ENCODE results near the gene DNAJC5.
"Not testable (repeated sequence)": the region's sequence is repeated elsewhere in the genome, so short reads cannot be mapped to it uniquely, and the experiment has no call there.

Gene DNAJC5

GRCh38 chr20:63969838-63970713 is 75.2 kb downstream of the DNAJC5 start, which contains the start of gene ZNF512B:
Gene ZNF512B (minus strand): TSS chr20:63969930. CDS start chr20:63967950, 1,980 bp downstream.
- peak within 1 kb of the TSS; percentile 88 for H3K4me3 ChIP-seq
- no peaks in the 10 kb centered on the region for H4K20me1 ChIP-seq
- H3K36me3 ChIP-seq: peaks cover 36% of the 10 kb centered on the region
- no peaks in the 10 kb centered on the region for H3K27me3 ChIP-seq
- H3K9me3 ChIP-seq: peaks cover 26% of the 10 kb centered on the region
- H3K4me2 ChIP-seq: peak within 1 kb of the TSS; percentile 97
- no peak for TF ChIP-seq Cebpa-rat (IDR thresholded peaks at IDR 0.05)
- peaks cover 35% of the 10 kb centered on the region for H3K4me1 ChIP-seq
- peak within 1 kb of the TSS; percentile 97 for H3K9ac ChIP-seq
- H3K27ac ChIP-seq: peak within 1 kb of the TSS; percentile 96

DNA sequence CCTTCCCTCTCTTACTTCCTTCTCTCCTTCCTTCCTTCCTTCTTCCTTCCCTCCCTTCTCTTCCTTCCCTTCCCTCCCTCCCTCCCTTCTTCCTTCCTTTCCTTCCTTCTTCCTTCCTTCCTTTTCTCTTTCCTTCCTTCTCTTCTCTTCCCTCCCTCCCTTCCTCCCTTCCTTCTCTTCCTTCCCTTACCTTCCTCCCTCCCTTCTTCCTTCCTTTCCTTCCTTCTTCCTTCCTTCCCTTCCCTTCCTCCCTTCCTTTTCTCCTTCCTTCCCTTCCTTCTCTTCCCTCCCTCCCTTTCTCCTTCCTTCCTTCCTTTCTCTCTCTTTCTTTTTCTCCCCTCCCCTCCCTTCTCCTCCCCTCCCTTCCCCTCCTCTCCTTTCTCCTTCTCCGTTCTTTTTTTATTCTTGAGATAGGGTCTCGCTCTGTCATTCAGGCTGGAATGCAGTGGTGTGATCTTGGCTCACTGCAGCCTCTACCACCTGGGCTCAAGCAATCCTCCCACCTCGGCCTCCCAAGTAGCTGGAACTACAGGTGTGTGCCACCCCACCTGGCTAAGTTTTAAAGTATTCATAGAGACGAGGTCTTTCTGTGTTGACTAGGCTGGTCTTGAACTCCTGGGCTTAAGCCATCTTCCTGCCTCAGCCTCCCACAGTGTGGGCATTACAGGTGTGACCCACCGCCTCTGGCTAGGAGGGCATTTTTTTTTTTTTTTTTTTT is 75.9 kb downstream of the DNAJC5 start:
- Histone ChIP-seq H3K4me3 (no peak overlapping the region), H3K9me3 (peaks cover 24% of the 10 kb centered on the region), H3K4me2 (peak overlapping the region; percentile 97), H3K27me3 (no peaks in the 10 kb centered on the region), H3K27ac (no peak overlapping the region), H3K4me1 (peaks cover 35% of the 10 kb centered on the region), H3K9ac (no peak overlapping the region), H4K20me1 (no peaks in the 10 kb centered on the region), H3K36me3 (peaks cover 43% of the 10 kb centered on the region)
- TF ChIP-seq Cebpa-rat (IDR thresholded peaks at IDR 0.05): no peak

DNA sequence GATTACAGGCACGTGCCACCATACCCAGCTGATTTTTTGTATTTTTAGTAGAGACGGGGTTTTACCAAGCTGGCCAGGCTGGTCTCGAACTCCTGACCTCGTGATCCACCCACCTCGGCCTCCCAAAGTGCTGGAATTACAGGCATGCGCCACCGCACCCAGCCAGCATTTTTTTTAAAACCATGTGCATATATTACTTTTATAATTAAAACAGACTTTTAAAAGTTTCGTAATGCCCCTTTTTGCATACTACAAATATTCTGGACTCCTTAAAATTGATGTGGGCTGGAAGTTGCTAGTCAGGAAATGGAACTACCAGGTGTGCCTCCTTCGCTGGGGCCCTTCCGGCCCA is 77.0 kb downstream of the DNAJC5 start:
- peaks cover 41% of the 10 kb centered on the region for H3K36me3 ChIP-seq
- H3K9me3 ChIP-seq: peaks cover 13% of the 10 kb centered on the region
- peak overlapping the region; percentile 5; the same call in 1 of the 2 replicates for H3K4me2 ChIP-seq
- not testable (repeated sequence) for H3K27ac ChIP-seq, H4K20me1 ChIP-seq, H3K9ac ChIP-seq, H3K4me3 ChIP-seq, H3K27me3 ChIP-seq
- peaks cover 35% of the 10 kb centered on the region for H3K4me1 ChIP-seq

DNA sequence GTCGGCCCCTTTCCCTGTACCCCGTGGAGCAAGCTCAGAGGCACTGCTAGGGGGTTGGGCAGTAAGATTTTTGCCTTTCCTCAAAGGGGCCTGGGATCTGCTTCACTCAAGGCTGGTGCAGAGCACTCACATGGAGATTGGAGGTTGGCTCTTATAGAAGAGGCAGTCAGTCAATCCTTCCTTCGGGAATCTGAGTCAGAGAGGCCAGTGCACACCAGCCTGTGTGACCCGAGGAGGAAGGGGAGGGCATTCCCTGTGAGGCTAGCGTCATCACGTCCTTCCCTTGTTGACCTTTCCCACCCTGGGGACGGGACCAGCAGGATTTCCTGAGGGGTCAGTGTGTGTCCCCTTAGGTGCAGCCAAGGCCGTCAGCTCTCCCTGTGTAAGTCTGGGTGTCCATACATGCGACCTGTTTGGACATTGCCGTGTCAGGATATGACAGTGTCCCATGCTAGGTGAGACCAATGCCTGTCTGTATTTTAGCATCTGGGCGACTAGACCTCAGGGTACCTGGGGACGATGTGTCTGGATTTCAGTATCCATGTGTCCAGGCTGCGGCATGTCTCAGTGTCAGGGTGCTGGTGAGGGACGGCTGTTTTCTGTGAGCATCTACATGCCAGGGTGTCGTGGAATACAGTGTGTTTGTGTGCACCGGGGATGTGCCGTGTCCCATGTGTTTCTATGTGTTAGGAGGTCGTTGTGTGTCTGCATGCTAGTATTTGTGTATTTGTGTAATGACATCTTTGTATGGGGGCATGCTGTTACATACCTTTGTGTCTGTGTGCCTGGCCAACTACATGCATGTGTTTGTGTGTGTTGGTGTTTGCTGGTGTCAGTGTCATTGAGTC is 77.6 kb downstream of the DNAJC5 start:
- H3K4me3 ChIP-seq: no peak overlapping the region
- peaks cover 7% of the 10 kb centered on the region; the same call in 1 of the 2 replicates for H3K9me3 ChIP-seq
- H3K4me2 ChIP-seq: peak overlapping the region; percentile 5; the same call in 1 of the 2 replicates
- no peak for TF ChIP-seq Cebpa-rat (IDR thresholded peaks at IDR 0.05)
- H3K36me3 ChIP-seq: peaks cover 37% of the 10 kb centered on the region
- peaks cover 8% of the 10 kb centered on the region; the same call in 1 of the 2 replicates for H4K20me1 ChIP-seq
- peaks cover 41% of the 10 kb centered on the region for H3K4me1 ChIP-seq
- no peak overlapping the region for H3K27ac ChIP-seq
- no peak overlapping the region for H3K9ac ChIP-seq
- no peaks in the 10 kb centered on the region for H3K27me3 ChIP-seq

- TF ChIP-seq Cebpa-rat (IDR thresholded peaks at IDR 0.05): no peak
- peaks cover 42% of the 10 kb centered on the region for H3K4me1 ChIP-seq
Measured at GRCh38 chr20:63973160-63973479, 78.2 kb downstream of the DNAJC5 start.

GRCh38 chr20:63973636-63974401 is 78.9 kb downstream of the DNAJC5 start:
- Histone ChIP-seq H3K4me1 (peaks cover 42% of the 10 kb centered on the region), H3K27ac (no peak overlapping the region), H3K36me3 (peaks cover 28% of the 10 kb centered on the region; the same call in 1 of the 2 replicates), H4K20me1 (peaks cover 19% of the 10 kb centered on the region; the same call in 1 of the 2 replicates), H3K4me2 (peak overlapping the region; percentile 69), H3K4me3 (no peak overlapping the region), H3K9ac (no peak overlapping the region), H3K27me3 (no peaks in the 10 kb centered on the region), H3K9me3 (no peaks in the 10 kb centered on the region)
- no peak for TF ChIP-seq Cebpa-rat (IDR thresholded peaks at IDR 0.05)

More at GRCh38 chr20:63973160-63973479, 78.2 kb downstream of the DNAJC5 start:
- H3K9ac ChIP-seq: no peak overlapping the region
- no peak overlapping the region for H3K4me2 ChIP-seq
- H4K20me1 ChIP-seq: peaks cover 14% of the 10 kb centered on the region; the same call in 1 of the 2 replicates
- no peak overlapping the region for H3K27ac ChIP-seq
- H3K27me3 ChIP-seq: no peaks in the 10 kb centered on the region
- peaks cover 31% of the 10 kb centered on the region for H3K36me3 ChIP-seq
- peaks cover 1% of the 10 kb centered on the region; the same call in 1 of the 2 replicates for H3K9me3 ChIP-seq
- no peak overlapping the region for H3K4me3 ChIP-seq

- H3K27ac ChIP-seq: no peak overlapping the region
- no peak overlapping the region for H3K4me2 ChIP-seq
Measured at GRCh38 chr20:63974402-63975200, 79.7 kb downstream of the DNAJC5 start.

GRCh38 chr20:63976511-63976910 is 81.6 kb downstream of the DNAJC5 start:
- not testable (repeated sequence) for H3K9me3 ChIP-seq, H3K9ac ChIP-seq, H3K27me3 ChIP-seq, H3K4me2 ChIP-seq, H3K27ac ChIP-seq, H3K4me3 ChIP-seq
- H3K36me3 ChIP-seq: peaks cover 28% of the 10 kb centered on the region; the same call in 1 of the 2 replicates
- peaks cover 19% of the 10 kb centered on the region; the same call in 1 of the 2 replicates for H4K20me1 ChIP-seq
- H3K4me1 ChIP-seq: peaks cover 47% of the 10 kb centered on the region

More at GRCh38 chr20:63974402-63975200, 79.7 kb downstream of the DNAJC5 start:
- no peak overlapping the region for H3K9ac ChIP-seq
- H3K27me3 ChIP-seq: no peaks in the 10 kb centered on the region
- H4K20me1 ChIP-seq: peaks cover 19% of the 10 kb centered on the region; the same call in 1 of the 2 replicates
- H3K9me3 ChIP-seq: no peaks in the 10 kb centered on the region
- TF ChIP-seq Cebpa-rat (IDR thresholded peaks at IDR 0.05): no peak
- peaks cover 28% of the 10 kb centered on the region; the same call in 1 of the 2 replicates for H3K36me3 ChIP-seq
- H3K4me1 ChIP-seq: peaks cover 41% of the 10 kb centered on the region
- no peak overlapping the region for H3K4me3 ChIP-seq
